ENCODE results near the gene ZNF678.

- TF ChIP-seq CTCF (IDR thresholded peaks at IDR 0.05) (no peak), POLR2A (IDR thresholded peaks at IDR 0.05) (no peak)
Observed at GRCh38 chr1:227603327-227603726, 40.0 kb downstream of the ZNF678 start.

All from body of pancreas (tissue), 4 donors.